ENCODE measurements around the gene KCNK1.

DNA sequence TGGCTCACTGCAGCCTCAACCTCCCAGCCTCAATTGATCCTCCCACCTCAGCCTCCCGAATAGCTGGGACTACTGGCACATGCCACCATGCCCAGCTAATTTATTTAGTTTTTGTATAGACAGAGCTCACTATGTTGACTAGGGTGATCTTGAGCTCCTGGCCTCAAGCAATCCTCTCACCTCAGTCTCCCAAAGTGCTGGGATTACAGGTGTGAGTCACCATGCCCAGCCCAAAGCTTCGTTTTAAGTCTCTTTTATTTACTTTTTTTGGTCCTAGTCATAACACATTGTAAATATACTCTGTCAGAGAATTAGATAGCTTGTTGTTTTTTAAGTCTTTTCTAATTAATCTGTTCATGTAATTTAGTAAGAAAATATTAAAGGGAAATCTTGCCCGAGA, 42.8 kb downstream of the KCNK1 start:
- TF ChIP-seq POLR2AphosphoS5 (IDR thresholded peaks at IDR 0.05; ENCODE audit: low read depth) (no peak), GABPA (IDR thresholded peaks at IDR 0.05; ENCODE audit: low read depth) (no peak)
- TF ChIP-seq, protein P1, sequence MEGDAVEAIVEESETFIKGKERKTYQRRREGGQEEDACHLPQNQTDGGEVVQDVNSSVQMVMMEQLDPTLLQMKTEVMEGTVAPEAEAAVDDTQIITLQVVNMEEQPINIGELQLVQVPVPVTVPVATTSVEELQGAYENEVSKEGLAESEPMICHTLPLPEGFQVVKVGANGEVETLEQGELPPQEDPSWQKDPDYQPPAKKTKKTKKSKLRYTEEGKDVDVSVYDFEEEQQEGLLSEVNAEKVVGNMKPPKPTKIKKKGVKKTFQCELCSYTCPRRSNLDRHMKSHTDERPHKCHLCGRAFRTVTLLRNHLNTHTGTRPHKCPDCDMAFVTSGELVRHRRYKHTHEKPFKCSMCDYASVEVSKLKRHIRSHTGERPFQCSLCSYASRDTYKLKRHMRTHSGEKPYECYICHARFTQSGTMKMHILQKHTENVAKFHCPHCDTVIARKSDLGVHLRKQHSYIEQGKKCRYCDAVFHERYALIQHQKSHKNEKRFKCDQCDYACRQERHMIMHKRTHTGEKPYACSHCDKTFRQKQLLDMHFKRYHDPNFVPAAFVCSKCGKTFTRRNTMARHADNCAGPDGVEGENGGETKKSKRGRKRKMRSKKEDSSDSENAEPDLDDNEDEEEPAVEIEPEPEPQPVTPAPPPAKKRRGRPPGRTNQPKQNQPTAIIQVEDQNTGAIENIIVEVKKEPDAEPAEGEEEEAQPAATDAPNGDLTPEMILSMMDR (IDR thresholded peaks at IDR 0.05; ENCODE audit: insufficient read depth, low read length) = no peak
- TF ChIP-seq, protein P2, sequence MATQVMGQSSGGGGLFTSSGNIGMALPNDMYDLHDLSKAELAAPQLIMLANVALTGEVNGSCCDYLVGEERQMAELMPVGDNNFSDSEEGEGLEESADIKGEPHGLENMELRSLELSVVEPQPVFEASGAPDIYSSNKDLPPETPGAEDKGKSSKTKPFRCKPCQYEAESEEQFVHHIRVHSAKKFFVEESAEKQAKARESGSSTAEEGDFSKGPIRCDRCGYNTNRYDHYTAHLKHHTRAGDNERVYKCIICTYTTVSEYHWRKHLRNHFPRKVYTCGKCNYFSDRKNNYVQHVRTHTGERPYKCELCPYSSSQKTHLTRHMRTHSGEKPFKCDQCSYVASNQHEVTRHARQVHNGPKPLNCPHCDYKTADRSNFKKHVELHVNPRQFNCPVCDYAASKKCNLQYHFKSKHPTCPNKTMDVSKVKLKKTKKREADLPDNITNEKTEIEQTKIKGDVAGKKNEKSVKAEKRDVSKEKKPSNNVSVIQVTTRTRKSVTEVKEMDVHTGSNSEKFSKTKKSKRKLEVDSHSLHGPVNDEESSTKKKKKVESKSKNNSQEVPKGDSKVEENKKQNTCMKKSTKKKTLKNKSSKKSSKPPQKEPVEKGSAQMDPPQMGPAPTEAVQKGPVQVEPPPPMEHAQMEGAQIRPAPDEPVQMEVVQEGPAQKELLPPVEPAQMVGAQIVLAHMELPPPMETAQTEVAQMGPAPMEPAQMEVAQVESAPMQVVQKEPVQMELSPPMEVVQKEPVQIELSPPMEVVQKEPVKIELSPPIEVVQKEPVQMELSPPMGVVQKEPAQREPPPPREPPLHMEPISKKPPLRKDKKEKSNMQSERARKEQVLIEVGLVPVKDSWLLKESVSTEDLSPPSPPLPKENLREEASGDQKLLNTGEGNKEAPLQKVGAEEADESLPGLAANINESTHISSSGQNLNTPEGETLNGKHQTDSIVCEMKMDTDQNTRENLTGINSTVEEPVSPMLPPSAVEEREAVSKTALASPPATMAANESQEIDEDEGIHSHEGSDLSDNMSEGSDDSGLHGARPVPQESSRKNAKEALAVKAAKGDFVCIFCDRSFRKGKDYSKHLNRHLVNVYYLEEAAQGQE (IDR thresholded peaks at IDR 0.05; ENCODE audit: insufficient replicate concordance, low read depth) = no peak

Measured in HL-60 (cell line).